OCI-LY7 (cell line): ENCODE results near the gene HEATR3. TPM values are rescaled to one million over a fixed set of nuclear protein-coding genes. Genes with fewer than 3 reads are reported as not detected.

Source experiments
- BruUV-seq: library from RNA; stranded (reverse); fragments of 400-500 nt; replicated peaks from 2 replicates; lab custom pipeline; 2021; lab: Mats Ljungman, UMichigan
- CTCF ChIA-PET: fragments of 300-600 bp; sonication (Branson Sonifier 250); formaldehyde crosslinking; loops from one replicate; lab custom pipeline; 2022; ENCODE audit warnings: antibody characterized with exemption; ENCODE audit not compliant: unreplicated experiment; lab: Charles Lee
- POLR2A ChIA-PET: fragments of 300-600 bp; sonication (Branson Sonifier 250); formaldehyde crosslinking; loops from one replicate; lab custom pipeline; 2022; ENCODE audit warnings: antibody characterized with exemption; lab: Charles Lee
- DNase-seq: peaks from one replicate; pipeline ENCODE4 v3.0.0-alpha.2; 2015; ENCODE audit warnings: low spot score
- H2AFZ ChIP-seq: fragments of 200-600 bp; sonication (generic), shearing (Covaris generic); 2 replicates; pipeline ENCODE4 v1.6.1; 2014; ENCODE audit warnings: mild to moderate bottlenecking, antibody characterized with exemption, low read length, moderate library complexity
- H3K27ac ChIP-seq: fragments of 200-600 bp; sonication (generic); 2 replicates; pipeline ENCODE4 v1.5.1; 2014; ENCODE audit warnings: mixed run types, low read depth, mild to moderate bottlenecking, moderate library complexity, low read length, inconsistent platforms; ENCODE audit not compliant: poor library complexity, severe bottlenecking
- H3K36me3 ChIP-seq: fragments of 200-600 bp; sonication (generic); 2 replicates; pipeline ENCODE4 v1.6.1; 2014; ENCODE audit warnings: mild to moderate bottlenecking, antibody characterized with exemption, low read length, moderate library complexity, mixed read lengths; ENCODE audit not compliant: insufficient read depth
- H3K4me1 ChIP-seq: fragments of 200-600 bp; sonication (generic); 2 replicates; pipeline ENCODE4 v1.5.1; 2014; ENCODE audit warnings: mild to moderate bottlenecking, low read length; ENCODE audit not compliant: insufficient read depth, poor library complexity, severe bottlenecking
- H3K4me2 ChIP-seq: fragments of 200-600 bp; sonication (generic); 2 replicates; pipeline ENCODE4 v1.6.1; 2014; ENCODE audit warnings: mild to moderate bottlenecking, low read length
- H3K4me3 ChIP-seq: fragments of 200-600 bp; sonication (generic); 2 replicates; pipeline ENCODE4 v1.5.1; 2014; ENCODE audit warnings: mild to moderate bottlenecking, low read depth, low read length; ENCODE audit not compliant: poor library complexity, severe bottlenecking
- H3K79me2 ChIP-seq: fragments of 200-600 bp; sonication (generic); 2 replicates; pipeline ENCODE4 v1.6.1; 2016; ENCODE audit warnings: low read depth, mild to moderate bottlenecking, low read length, moderate library complexity, mixed read lengths; ENCODE audit not compliant: insufficient read depth
- H3K9me2 ChIP-seq: fragments of 200-600 bp; sonication (generic); 2 replicates; pipeline ENCODE4 v1.6.1; 2016; ENCODE audit warnings: mild to moderate bottlenecking, low read length, mixed read lengths; ENCODE audit not compliant: insufficient read depth
- H3K9me3 ChIP-seq: fragments of 200-600 bp; sonication (generic); 2 replicates; pipeline ENCODE4 v1.6.1; 2014; ENCODE audit warnings: mild to moderate bottlenecking, mixed run types, low read length, mixed read lengths
- H4K20me1 ChIP-seq: fragments of 200-600 bp; sonication (generic); 2 replicates; pipeline ENCODE4 v1.6.1; 2014; ENCODE audit warnings: mild to moderate bottlenecking, antibody characterized with exemption, low read length, moderate library complexity, mixed read lengths; ENCODE audit not compliant: insufficient read depth
- CTCF ChIP-seq: fragments of 200-600 bp; sonication (generic); conservative IDR thresholded peaks from 2 replicates; pipeline ENCODE4 v1.5.1; 2014; ENCODE audit warnings: mild to moderate bottlenecking, antibody characterized with exemption, low read length, moderate library complexity, mixed read lengths
- EZH2phosphoT487 ChIP-seq: fragments of 200-600 bp; sonication (generic); IDR thresholded peaks from 2 replicates; pipeline ENCODE4 v1.6.1; 2018; ENCODE audit warnings: low read depth, borderline replicate concordance, mild to moderate bottlenecking, mixed run types, antibody characterized with exemption, low read length, moderate library complexity, mixed read lengths
- intact Hi-C: fragments of 100-400 bp; cut with micrococcal nuclease; formaldehyde crosslinking; loops from one replicate; pipeline ENCODE4 v1.10.0; 2022; ENCODE audit not compliant: unreplicated experiment
- total RNA-seq, 2 experiments: library from RNA; depleted of rRNA in 1 of 2; stranded (reverse); fragments of >200 nt in 1 of 2; shearing (Covaris generic) in 1 of 2; gene quantifications; 2 replicates each; pipeline ENCODE4 v1.2.3, GENCODE V29; 2014 to 2022

HEATR3 gene
- total RNA-seq, 2 experiments from 2014 or later = 34.2 to 50.6 TPM

GRCh38 chr16:50047864-50048263 is 17.9 kb upstream of the HEATR3 start:
- TF ChIP-seq CTCF = no peak
- no peak for TF ChIP-seq EZH2phosphoT487
- Histone ChIP-seq H3K36me3 (no peaks in the 10 kb centered on the region), H3K4me2 (no peak overlapping the region), H2AFZ (no peak overlapping the region), H4K20me1 (no peaks in the 10 kb centered on the region), H3K4me3 (no peak overlapping the region), H3K79me2 (no peaks in the 10 kb centered on the region), H3K9me3 (no peaks in the 10 kb centered on the region), H3K9me2 (no peaks in the 10 kb centered on the region), H3K27ac (no peak overlapping the region), H3K4me1 (no peaks in the 10 kb centered on the region)
- POLR2A ChIA-PET = no interaction called here
- intact Hi-C loops = no loop called here
- BruUV-seq = no TSS peak
- no peak for DNase-seq
- CTCF ChIA-PET = no interaction called here

- ChIA-PET POLR2A (interaction anchor here (0.7 kb wide), 1 partner anchor 23 kb away, joined by 3 read pairs; no protein-coding TSS in a partner anchor), CTCF (no interaction called here)
- no peak overlapping the region for H3K27ac ChIP-seq
- no peak for DNase-seq
- no peaks in the 10 kb centered on the region for H4K20me1 ChIP-seq
- no peaks in the 10 kb centered on the region for H3K4me1 ChIP-seq
- H3K9me2 ChIP-seq = no peaks in the 10 kb centered on the region
- H3K79me2 ChIP-seq = no peaks in the 10 kb centered on the region
- H2AFZ ChIP-seq = no peak overlapping the region
- intact Hi-C loops = no loop called here
- H3K4me3 ChIP-seq = no peak overlapping the region
- TF ChIP-seq EZH2phosphoT487 (no peak), CTCF (no peak)
- H3K9me3 ChIP-seq = no peaks in the 10 kb centered on the region
- no peaks in the 10 kb centered on the region for H3K36me3 ChIP-seq
- BruUV-seq = no TSS peak
- H3K4me2 ChIP-seq = no peak overlapping the region
Measured at GRCh38 chr16:50050802-50051201, 15.0 kb upstream of the HEATR3 start.

GRCh38 chr16:50056226-50056625 is 9.5 kb upstream of the HEATR3 start:
- intact Hi-C loops = no loop called here

More at GRCh38 chr16:50056226-50056625, 9.5 kb upstream of the HEATR3 start:
- no peaks in the 10 kb centered on the region for H3K36me3 ChIP-seq
- no peaks in the 10 kb centered on the region for H3K9me2 ChIP-seq
- TF ChIP-seq EZH2phosphoT487 = no peak
- TF ChIP-seq CTCF = no peak
- no peak for DNase-seq
- H3K4me2 ChIP-seq = no peak overlapping the region
- no peaks in the 10 kb centered on the region for H3K4me1 ChIP-seq
- H2AFZ ChIP-seq = no peak overlapping the region
- CTCF ChIA-PET = no interaction called here
- POLR2A ChIA-PET = interaction anchor here (0.7 kb wide), 1 partner anchor 31 kb away, joined by 4 read pairs; the partner anchor contains the start of gene CNEP1R1
- no peaks in the 10 kb centered on the region for H3K79me2 ChIP-seq
- H3K27ac ChIP-seq = no peak overlapping the region
- BruUV-seq = no TSS peak
- H3K9me3 ChIP-seq = no peaks in the 10 kb centered on the region
- H4K20me1 ChIP-seq = no peaks in the 10 kb centered on the region
- H3K4me3 ChIP-seq = no peak overlapping the region
